Activated CD4-positive, alpha-beta T cell treated with anti-CD3 and anti-CD28 coated beads for 4 hours (primary cell): ENCODE data around the gene TMEM247.

Source experiments
- DNase-seq, 2 donors: peaks; one replicate each; pipeline ENCODE4 v3.0.0-alpha.2; 2020

TMEM247 gene

GRCh38 chr2:46490521-46491141 is 11.3 kb downstream of the TMEM247 start:
- DNase-seq, result no peak

GRCh38 chr2:46492301-46492700 is 12.9 kb downstream of the TMEM247 start:
- no peak for DNase-seq

- DNase-seq, result no peak
Measured at GRCh38 chr2:46493241-46493970, 14.0 kb downstream of the TMEM247 start.

- DNase-seq, result no peak
Measured at GRCh38 chr2:46493971-46494250, 14.5 kb downstream of the TMEM247 start.

- DNase-seq, result no peak
Measured at GRCh38 chr2:46494596-46494995, 15.2 kb downstream of the TMEM247 start.

GRCh38 chr2:46495231-46496030 is 16.1 kb downstream of the TMEM247 start:
- no peak for DNase-seq

- no peak for DNase-seq
Measured at GRCh38 chr2:46497766-46498165, 18.4 kb downstream of the TMEM247 start.

GRCh38 chr2:46498681-46499080 is 19.3 kb downstream of the TMEM247 start:
- no peak for DNase-seq

- DNase-seq, result no peak
Measured at GRCh38 chr2:46499392-46499785, 20.0 kb downstream of the TMEM247 start.

- DNase-seq, result no peak
Measured at GRCh38 chr2:46500801-46501200, 21.4 kb downstream of the TMEM247 start.

- no peak for DNase-seq
Measured at GRCh38 chr2:46502291-46502885, 23.0 kb downstream of the TMEM247 start.

- DNase-seq, result no peak
Measured at GRCh38 chr2:46503686-46504085, 24.3 kb downstream of the TMEM247 start.

GRCh38 chr2:46504221-46504620 is 24.9 kb downstream of the TMEM247 start:
- DNase-seq, result no peak

GRCh38 chr2:46504685-46505471 is 25.5 kb downstream of the TMEM247 start:
- no peak for DNase-seq

GRCh38 chr2:46505472-46505783 is 26.1 kb downstream of the TMEM247 start:
- no peak for DNase-seq

- no peak for DNase-seq
Measured at GRCh38 chr2:46506131-46506706, 26.9 kb downstream of the TMEM247 start.

- no peak for DNase-seq
Measured at GRCh38 chr2:46508312-46508711, 28.9 kb downstream of the TMEM247 start.

GRCh38 chr2:46508759-46509158 is 29.4 kb downstream of the TMEM247 start:
- DNase-seq, result no peak

- no peak for DNase-seq
Measured at GRCh38 chr2:46509804-46510203, 30.4 kb downstream of the TMEM247 start.

GRCh38 chr2:46510598-46511177 is 31.3 kb downstream of the TMEM247 start:
- no peak for DNase-seq

GRCh38 chr2:46512185-46512584 is 32.8 kb downstream of the TMEM247 start:
- DNase-seq, result no peak

- DNase-seq, result no peak
Measured at GRCh38 chr2:46514738-46515137, 35.4 kb downstream of the TMEM247 start.
